Tibial nerve (tissue), 3 donors: ENCODE data around the gene PAX8.
"Not testable (repeated sequence)": the region's sequence is repeated elsewhere in the genome, so short reads cannot be mapped to it uniquely, and the experiment has no call there.

ENCODE experiments used
- POLR2A ChIP-seq, 2 donors: fragments of 450-650 bp; IDR thresholded peaks; one replicate each; pipeline ENCODE4 v1.6.1; 2017; ENCODE audit warnings: antibody characterized with exemption in 2 of 2, mild to moderate bottlenecking in 2 of 2, moderate library complexity in 2 of 2
- TF ChIP-seq, protein P1 (sequence below), 5 experiments: fragments of 200-600 bp in 3 of 5; fragments of 450-650 bp in 2 of 5; sonication (generic) in 3 of 5; IDR thresholded peaks; one replicate each; pipeline ENCODE4 v1.5.1; 2016 to 2019; ENCODE audit warnings: antibody characterized with exemption in 5 of 5, mild to moderate bottlenecking in 3 of 5, moderate library complexity in 2 of 5

DNA sequence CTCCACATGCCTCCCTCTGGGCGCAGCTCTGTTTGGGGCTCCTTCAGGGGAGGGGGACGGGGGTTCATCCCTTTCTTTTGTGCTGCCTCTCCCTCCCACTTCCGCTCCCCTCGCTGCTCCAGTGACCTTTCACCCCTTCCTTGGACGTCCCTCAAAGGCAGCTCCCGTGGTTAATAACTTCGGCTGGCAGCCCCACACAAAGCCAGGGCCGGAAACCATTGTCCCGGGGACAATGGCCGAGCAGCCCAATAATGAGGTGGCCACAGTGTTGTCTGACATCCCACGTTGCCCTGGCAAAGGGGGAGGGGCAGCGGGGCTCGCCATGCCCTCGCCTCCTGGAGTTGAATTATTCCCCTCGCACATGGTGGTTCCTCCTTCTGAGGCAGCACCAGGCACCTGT, 27.0 kb upstream of the PAX8 start:
- TF ChIP-seq, protein P1, sequence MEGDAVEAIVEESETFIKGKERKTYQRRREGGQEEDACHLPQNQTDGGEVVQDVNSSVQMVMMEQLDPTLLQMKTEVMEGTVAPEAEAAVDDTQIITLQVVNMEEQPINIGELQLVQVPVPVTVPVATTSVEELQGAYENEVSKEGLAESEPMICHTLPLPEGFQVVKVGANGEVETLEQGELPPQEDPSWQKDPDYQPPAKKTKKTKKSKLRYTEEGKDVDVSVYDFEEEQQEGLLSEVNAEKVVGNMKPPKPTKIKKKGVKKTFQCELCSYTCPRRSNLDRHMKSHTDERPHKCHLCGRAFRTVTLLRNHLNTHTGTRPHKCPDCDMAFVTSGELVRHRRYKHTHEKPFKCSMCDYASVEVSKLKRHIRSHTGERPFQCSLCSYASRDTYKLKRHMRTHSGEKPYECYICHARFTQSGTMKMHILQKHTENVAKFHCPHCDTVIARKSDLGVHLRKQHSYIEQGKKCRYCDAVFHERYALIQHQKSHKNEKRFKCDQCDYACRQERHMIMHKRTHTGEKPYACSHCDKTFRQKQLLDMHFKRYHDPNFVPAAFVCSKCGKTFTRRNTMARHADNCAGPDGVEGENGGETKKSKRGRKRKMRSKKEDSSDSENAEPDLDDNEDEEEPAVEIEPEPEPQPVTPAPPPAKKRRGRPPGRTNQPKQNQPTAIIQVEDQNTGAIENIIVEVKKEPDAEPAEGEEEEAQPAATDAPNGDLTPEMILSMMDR (IDR thresholded peaks at IDR 0.05), result not testable (repeated sequence)
- not testable (repeated sequence) for TF ChIP-seq POLR2A (IDR thresholded peaks at IDR 0.05)
